B cell (primary cell): ENCODE measurements around the gene PLIN4. TPM values are rescaled to one million over a fixed set of nuclear protein-coding genes. Genes with fewer than 3 reads are reported as not detected.

Experiments
- ATAC-seq: fragments of 200-7000 bp; cut with Tn5 transposase; one replicate; pipeline ENCODE4 v1.10.0; 2021; ENCODE audit warnings: low read depth, mild to moderate bottlenecking, moderate number of reproducible peaks, moderate library complexity
- CTCF ChIA-PET: fragments of 350-600 bp; sonication (Branson Sonifier 250); formaldehyde crosslinking; loops from one replicate; lab custom pipeline; 2021; ENCODE audit warnings: antibody characterized with exemption, inconsistent platforms; lab: Charles Lee
- POLR2A ChIA-PET: fragments of 350-600 bp; sonication (Branson Sonifier 250); formaldehyde crosslinking; loops from one replicate; lab custom pipeline; 2021; ENCODE audit warnings: antibody characterized with exemption; lab: Charles Lee
- DNase-seq: peaks from one replicate; pipeline ENCODE4 v3.0.0; 2013
- H2AFZ ChIP-seq: 2 replicates; pipeline ENCODE4 v1.6.1; 2012; ENCODE audit warnings: mild to moderate bottlenecking, low read depth, low read length; ENCODE audit not compliant: insufficient read depth, poor library complexity, severe bottlenecking
- H3K27ac ChIP-seq, 2 donors: 1 replicate in 1 of 2; 2 replicates in 1 of 2; pipeline ENCODE4 v1.5.1; 2012 to 2013; ENCODE audit warnings: low read length in 2 of 2, mild to moderate bottlenecking in 2 of 2, moderate library complexity in 1 of 2
- H3K27me3 ChIP-seq, 4 experiments: fragments of 200-600 bp in 1 of 4; sonication (generic) in 1 of 4; replicated peaks in 1 of 4; 1 replicate in 2 of 4; 2 replicates in 2 of 4; pipeline versions ENCODE4 v1.6.1 to v1.7.0; 2013 to 2016; ENCODE audit warnings: low read length in 3 of 4, mild to moderate bottlenecking in 2 of 4, mixed read lengths in 1 of 4, moderate library complexity in 1 of 4; ENCODE audit not compliant: insufficient read depth in 4 of 4, control insufficient read depth in 3 of 4; ENCODE audit errors: control extremely low read depth in 1 of 4
- H3K36me3 ChIP-seq, 2 experiments: replicated peaks in 1 of 2; 1 replicate in 1 of 2; 2 replicates in 1 of 2; pipeline versions ENCODE4 v1.6.1 to v1.7.1; 2013; ENCODE audit warnings: low read length in 1 of 2; ENCODE audit not compliant: insufficient read depth in 2 of 2, control insufficient read depth in 1 of 2; ENCODE audit errors: control extremely low read depth in 1 of 2, extremely low read depth in 1 of 2
- H3K4me1 ChIP-seq, 2 donors: fragments of 200-600 bp in 1 of 2; sonication (generic) in 1 of 2; 1 replicate in 1 of 2; 2 replicates in 1 of 2; pipeline versions ENCODE4 v1.5.1 to v1.6.1; 2013 to 2017; ENCODE audit warnings: low read length in 2 of 2; ENCODE audit not compliant: control insufficient read depth in 2 of 2, insufficient read depth in 2 of 2
- H3K4me2 ChIP-seq: replicated peaks from 2 replicates; pipeline ENCODE3; 2012; ENCODE audit warnings: mild to moderate bottlenecking, low read depth, low read length; ENCODE audit not compliant: poor library complexity, severe bottlenecking
- H3K4me3 ChIP-seq, 5 experiments: fragments of 200-600 bp in 1 of 5; sonication (generic) in 1 of 5; 1 replicate in 3 of 5; 2 replicates in 2 of 5; pipeline versions ENCODE4 v1.5.1 to v1.7.0; 2011 to 2016; ENCODE audit warnings: low read length in 4 of 5, mild to moderate bottlenecking in 4 of 5, low read depth in 2 of 5, control low read depth in 1 of 5, moderate library complexity in 1 of 5; ENCODE audit not compliant: insufficient read depth in 1 of 5; ENCODE audit errors: control extremely low read depth in 1 of 5, extremely low read depth in 1 of 5
- H3K79me2 ChIP-seq: fragments of 200-600 bp; sonication (generic); one replicate; pipeline ENCODE4 v1.6.0; 2016; ENCODE audit warnings: low read length; ENCODE audit not compliant: control insufficient read depth, insufficient read depth
- H3K9ac ChIP-seq: fragments of 200-600 bp; sonication (generic); 2 replicates; pipeline ENCODE4 v1.6.1; 2017; ENCODE audit warnings: mild to moderate bottlenecking, low read length, moderate library complexity
- H3K9me3 ChIP-seq, 3 donors: one replicate each; pipeline versions ENCODE4 v1.6.1 to v1.7.1; 2013; ENCODE audit warnings: low read length in 2 of 3; ENCODE audit not compliant: control insufficient read depth in 2 of 3, insufficient read depth in 1 of 3; ENCODE audit errors: control extremely low read depth in 1 of 3
- H4K20me1 ChIP-seq: 2 replicates; pipeline ENCODE4 v1.6.0; 2012; ENCODE audit warnings: mild to moderate bottlenecking, low read length; ENCODE audit not compliant: insufficient read depth, control insufficient read depth, poor library complexity, severe bottlenecking
- H3K27ac Mint-ChIP-seq: one replicate; pipeline ENCODE4 v1.8.0; 2021; ENCODE audit warnings: mixed read lengths
- H3K27me3 Mint-ChIP-seq: one replicate; pipeline ENCODE4 v1.8.0; 2021; ENCODE audit warnings: mixed read lengths
- H3K4me1 Mint-ChIP-seq: one replicate; pipeline ENCODE4 v1.8.0; 2021; ENCODE audit warnings: mixed read lengths
- H3K4me3 Mint-ChIP-seq: one replicate; pipeline ENCODE4 v1.8.0; 2021; ENCODE audit warnings: mixed read lengths
- H3K9me3 Mint-ChIP-seq: one replicate; pipeline ENCODE4 v1.8.0; 2022; ENCODE audit warnings: mixed read lengths; ENCODE audit not compliant: insufficient read depth
- CTCF ChIP-seq: fragments of 200-600 bp; IDR thresholded peaks from one replicate; pipeline ENCODE4 v1.8.0; 2022; ENCODE audit warnings: antibody characterized with exemption, mild to moderate bottlenecking
- EZH2 ChIP-seq: IDR thresholded peaks from 2 replicates; pipeline ENCODE4 v1.6.1; 2012; ENCODE audit warnings: borderline replicate concordance, low read depth, mild to moderate bottlenecking, moderate library complexity, low read length; ENCODE audit not compliant: insufficient read depth, poor library complexity, severe bottlenecking
- WGBS: methylation state at CpG from one replicate; pipeline ENCODE4 v1.1.5; 2013; ENCODE audit warnings: missing lambda C conversion rate; ENCODE audit not compliant: insufficient coverage; 5-methylcytosine and 5-hydroxymethylcytosine counted together
- intact Hi-C: fragments of 100-400 bp; cut with micrococcal nuclease; formaldehyde crosslinking; loops from one replicate; pipeline ENCODE4 v1.10.0; 2022
- polyA plus RNA-seq: library from polyadenylated mRNA; depleted of rRNA; stranded (reverse); fragments of >200 nt; gene quantifications from 2 replicates; pipeline ENCODE4 v1.2.3, GENCODE V29; 2012
- total RNA-seq, 2 donors: library from RNA; stranded (reverse); fragments of 120-200 nt in 1 of 2; gene quantifications; 1 replicate in 1 of 2; 2 replicates in 1 of 2; pipeline versions ENCODE4 v1.2.3 to v1.2.4, GENCODE V29; 2013 to 2022

Gene PLIN4
- total and polyA plus RNA-seq, 2 donors (not counting 1 experiment from before 2014, with no cell fraction given) = 0.04 to 0.07 TPM

DNA sequence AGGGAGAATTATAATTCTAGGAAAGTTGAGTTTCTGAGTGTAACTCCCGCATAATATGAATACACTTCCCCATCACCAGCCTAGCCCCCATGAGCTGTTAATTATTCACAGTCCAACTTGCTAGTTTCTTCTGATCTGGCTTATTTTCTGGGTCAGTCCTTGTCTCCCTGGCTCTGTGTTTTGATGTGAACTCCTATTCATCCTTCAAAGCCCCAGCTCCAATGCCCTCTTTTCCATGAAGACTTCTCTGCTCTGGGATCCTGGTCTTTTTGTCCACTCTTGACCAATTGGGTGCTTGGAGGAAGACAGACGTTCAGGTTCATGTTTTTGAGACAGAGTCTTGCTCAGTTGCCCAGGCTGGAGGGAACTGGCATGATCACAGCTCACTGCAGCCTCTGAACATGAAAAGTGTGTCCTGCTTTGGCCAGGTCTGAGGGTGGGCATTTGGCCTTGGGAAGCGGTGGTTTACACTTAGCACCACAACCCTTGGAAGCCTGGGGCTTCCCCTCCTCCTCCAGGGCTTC is 20.9 kb upstream of the PLIN4 start:
- Histone ChIP-seq H3K4me2 (peak overlapping the region; percentile 33), H2AFZ (no peak overlapping the region), H3K27me3 (peaks cover 0 to 34% (median 7%) of the 10 kb centered on the region in 4 experiments), H3K9ac (no peak overlapping the region), H3K4me3 (peak overlapping the region in 2 of 5 experiments; percentile 38 to 75), H3K27ac (no peak overlapping the region), H3K9me3 (peaks cover 0 to 39% (median 0%) of the 10 kb centered on the region in 3 donors), H3K36me3 (no peaks in the 10 kb centered on the region), H4K20me1 (no peaks in the 10 kb centered on the region), H3K4me1 (peaks cover 16 to 19% of the 10 kb centered on the region in 2 donors), H3K79me2 (no peaks in the 10 kb centered on the region)
- peaks cover 16% of the 10 kb centered on the region for H3K4me1 Mint-ChIP-seq
- intact Hi-C loops = no loop called here
- H3K9me3 Mint-ChIP-seq = no peaks in the 10 kb centered on the region
- WGBS = 77% methylated on average over 2 of the region's 3 CpGs
- H3K4me3 Mint-ChIP-seq = no peak overlapping the region
- peaks cover 13% of the 10 kb centered on the region for H3K27me3 Mint-ChIP-seq
- ATAC-seq (no peak), DNase-seq (no peak)
- ChIA-PET CTCF (interaction anchor here (0.8 to 1.5 kb wide), 3 partner anchors 14 to 97 kb away, joined by 3 to 6 read pairs (median 3); no protein-coding TSS in a partner anchor), POLR2A (no interaction called here)
- TF ChIP-seq EZH2 (no peak), CTCF (no peak)
- no peak overlapping the region for H3K27ac Mint-ChIP-seq

DNA sequence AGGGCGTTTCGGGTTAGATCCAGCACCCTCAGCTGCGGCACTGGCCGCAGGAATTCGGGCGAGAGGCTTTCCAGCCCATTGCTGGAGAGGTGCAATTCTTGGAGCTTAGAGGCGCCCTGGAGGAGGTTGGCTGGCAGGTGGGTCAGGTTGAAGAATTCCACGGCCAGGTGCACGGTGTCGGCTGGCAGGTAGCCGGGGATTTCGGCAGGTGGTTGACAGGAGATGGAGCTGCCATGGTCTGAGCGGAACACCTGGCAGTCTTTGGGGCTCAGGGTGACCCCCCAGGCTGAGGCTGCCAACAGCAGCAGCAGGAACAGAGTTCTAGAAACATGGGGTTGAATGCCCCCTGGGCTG is 20.3 kb upstream of the PLIN4 start:
- POLR2A ChIA-PET = no interaction called here

More for the DNA sequence above, 20.3 kb upstream of the PLIN4 start:
- Histone ChIP-seq H3K9me3 (peaks cover 0 to 39% (median 0%) of the 10 kb centered on the region in 3 donors), H3K79me2 (no peaks in the 10 kb centered on the region), H3K4me2 (no peak overlapping the region), H3K9ac (no peak overlapping the region), H3K36me3 (no peaks in the 10 kb centered on the region), H3K27me3 (peaks cover 0 to 34% (median 7%) of the 10 kb centered on the region in 4 experiments), H3K4me1 (peaks cover 16 to 19% of the 10 kb centered on the region in 2 donors), H3K4me3 (peak overlapping the region in 1 of 5 experiments; percentile 75), H3K27ac (no peak overlapping the region), H4K20me1 (no peaks in the 10 kb centered on the region), H2AFZ (no peak overlapping the region)
- no peaks in the 10 kb centered on the region for H3K9me3 Mint-ChIP-seq
- H3K4me1 Mint-ChIP-seq = peaks cover 16% of the 10 kb centered on the region
- intact Hi-C loops = no loop called here
- 93% methylated on average over 13 of the region's 13 CpGs for WGBS
- CTCF ChIA-PET = interaction anchor here (0.8 to 1.0 kb wide), 2 partner anchors 13 to 20 kb away, joined by 3 read pairs; no protein-coding TSS in a partner anchor
- TF ChIP-seq EZH2 (no peak), CTCF (no peak)
- H3K27ac Mint-ChIP-seq = no peak overlapping the region
- no peak for DNase-seq
- H3K27me3 Mint-ChIP-seq = peaks cover 13% of the 10 kb centered on the region
- no peak overlapping the region for H3K4me3 Mint-ChIP-seq
- no peak for ATAC-seq
